ENCODE measurements around the gene ABHD2. TPM values are rescaled to one million over a fixed set of nuclear protein-coding genes. Genes with fewer than 3 reads are reported as not detected.

The ABHD2 gene
- total and polyA plus RNA-seq, 9 of the 15 experiments (the other 6 are each of a cell fraction or from before 2014, with no cell fraction given), result 16.9 to 99.8 (median 47.5) TPM

GRCh38 chr15:89088605-89089315 is 504 bp downstream of the ABHD2 start (continued):
- TF ChIP-seq MGA (IDR thresholded peaks at IDR 0.05) (peak; percentile 56; the same call in 1 of the 2 replicates), HDGF (IDR thresholded peaks at IDR 0.05) (no peak), ZFP1 (CRISPR knock-in tag; IDR thresholded peaks at IDR 0.05) (no peak), ZSCAN32 (CRISPR knock-in tag; IDR thresholded peaks at IDR 0.05) (no peak), BACH1 (tag; IDR thresholded peaks at IDR 0.05) (no peak), FOXA3 (CRISPR knock-in tag; conservative IDR thresholded peaks at IDR 0.05 in 1 of 2, IDR thresholded peaks at IDR 0.05 in 1 of 2) (peak in 1 of 2 experiments; percentile 53; a peak in 1 of 4 replicates), ZNF75A (CRISPR knock-in tag; IDR thresholded peaks at IDR 0.05) (peak; percentile 96)
